AG10803 (cell line): ENCODE results near the gene ZFAND4.
"Not testable (repeated sequence)": the region's sequence is repeated elsewhere in the genome, so short reads cannot be mapped to it uniquely, and the experiment has no call there.

Experiments used
- DNase-seq: peaks from one replicate; pipeline ENCODE4 v3.0.0; 2010; ENCODE audit warnings: low read depth
- H3K4me3 ChIP-seq: 2 replicates; pipeline ENCODE4 v1.5.1; 2011; ENCODE audit warnings: mild to moderate bottlenecking, low read length, control low read depth
- CTCF ChIP-seq: conservative IDR thresholded peaks from 2 replicates; pipeline ENCODE4 v1.5.1; 2011; ENCODE audit warnings: mild to moderate bottlenecking, low read length, control low read depth, inconsistent platforms

ZFAND4 gene

GRCh38 chr10:45624724-45625123, 47.8 kb downstream of the ZFAND4 start:
- H3K4me3 ChIP-seq, result no peak overlapping the region
- TF ChIP-seq CTCF, result no peak
- no peak for DNase-seq

GRCh38 chr10:45614869-45615268, 57.7 kb downstream of the ZFAND4 start:
- TF ChIP-seq CTCF, result no peak
- H3K4me3 ChIP-seq, result no peak overlapping the region
- no peak for DNase-seq

GRCh38 chr10:45612741-45613140, 59.8 kb downstream of the ZFAND4 start:
- TF ChIP-seq CTCF, result no peak
- DNase-seq, result no peak
- H3K4me3 ChIP-seq, result no peak overlapping the region

GRCh38 chr10:45608052-45608451, 64.5 kb downstream of the ZFAND4 start:
- no peak for TF ChIP-seq CTCF

GRCh38 chr10:45607276-45607675, 65.3 kb downstream of the ZFAND4 start:
- H3K4me3 ChIP-seq, result no peak overlapping the region
- no peak for DNase-seq
- TF ChIP-seq CTCF, result no peak

More at GRCh38 chr10:45608052-45608451, 64.5 kb downstream of the ZFAND4 start:
- DNase-seq, result no peak
- H3K4me3 ChIP-seq, result no peak overlapping the region

- TF ChIP-seq CTCF, result no peak
- DNase-seq, result no peak
- no peak overlapping the region for H3K4me3 ChIP-seq
Measured at GRCh38 chr10:45602836-45603235, 69.7 kb downstream of the ZFAND4 start.

GRCh38 chr10:45602082-45602730, 70.4 kb downstream of the ZFAND4 start:
- DNase-seq, result peak; percentile 47
- TF ChIP-seq CTCF, result no peak
- no peak overlapping the region for H3K4me3 ChIP-seq

GRCh38 chr10:45601254-45601930, 71.2 kb downstream of the ZFAND4 start:
- DNase-seq, result not testable (repeated sequence)

GRCh38 chr10:45600337-45601253, 72.0 kb downstream of the ZFAND4 start:
- H3K4me3 ChIP-seq, DNase-seq: not testable (repeated sequence)

More at GRCh38 chr10:45601254-45601930, 71.2 kb downstream of the ZFAND4 start:
- not testable (repeated sequence) for H3K4me3 ChIP-seq
